ENCODE results near the gene MET. TPM values are rescaled to one million over a fixed set of nuclear protein-coding genes. Genes with fewer than 3 reads are reported as not detected.
"Not testable (repeated sequence)": the region's sequence is repeated elsewhere in the genome, so short reads cannot be mapped to it uniquely, and the experiment has no call there.

The MET gene
- total RNA-seq, 1 donor from 2014 or later: 23.3 TPM

DNA sequence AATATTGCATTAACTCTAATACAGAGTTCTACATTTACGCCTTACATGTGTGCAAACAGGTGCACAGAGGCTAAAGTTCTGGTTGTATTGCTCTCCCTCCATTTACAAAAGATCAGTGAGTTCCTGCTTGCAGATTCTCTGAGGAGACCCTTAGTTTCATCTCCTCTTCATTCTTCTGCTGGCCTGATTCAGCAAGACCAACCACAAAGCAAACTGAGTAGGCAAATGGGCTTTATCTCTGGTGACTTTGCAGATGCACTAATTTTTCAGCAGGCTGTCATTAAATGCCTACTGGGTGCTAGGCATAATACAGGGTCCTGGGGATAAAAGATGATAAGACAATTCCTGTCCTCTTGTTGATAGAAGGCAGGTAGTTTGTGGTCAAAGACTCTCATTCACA, 56.4 kb downstream of the MET start:
- DNase-seq: no peak

DNA sequence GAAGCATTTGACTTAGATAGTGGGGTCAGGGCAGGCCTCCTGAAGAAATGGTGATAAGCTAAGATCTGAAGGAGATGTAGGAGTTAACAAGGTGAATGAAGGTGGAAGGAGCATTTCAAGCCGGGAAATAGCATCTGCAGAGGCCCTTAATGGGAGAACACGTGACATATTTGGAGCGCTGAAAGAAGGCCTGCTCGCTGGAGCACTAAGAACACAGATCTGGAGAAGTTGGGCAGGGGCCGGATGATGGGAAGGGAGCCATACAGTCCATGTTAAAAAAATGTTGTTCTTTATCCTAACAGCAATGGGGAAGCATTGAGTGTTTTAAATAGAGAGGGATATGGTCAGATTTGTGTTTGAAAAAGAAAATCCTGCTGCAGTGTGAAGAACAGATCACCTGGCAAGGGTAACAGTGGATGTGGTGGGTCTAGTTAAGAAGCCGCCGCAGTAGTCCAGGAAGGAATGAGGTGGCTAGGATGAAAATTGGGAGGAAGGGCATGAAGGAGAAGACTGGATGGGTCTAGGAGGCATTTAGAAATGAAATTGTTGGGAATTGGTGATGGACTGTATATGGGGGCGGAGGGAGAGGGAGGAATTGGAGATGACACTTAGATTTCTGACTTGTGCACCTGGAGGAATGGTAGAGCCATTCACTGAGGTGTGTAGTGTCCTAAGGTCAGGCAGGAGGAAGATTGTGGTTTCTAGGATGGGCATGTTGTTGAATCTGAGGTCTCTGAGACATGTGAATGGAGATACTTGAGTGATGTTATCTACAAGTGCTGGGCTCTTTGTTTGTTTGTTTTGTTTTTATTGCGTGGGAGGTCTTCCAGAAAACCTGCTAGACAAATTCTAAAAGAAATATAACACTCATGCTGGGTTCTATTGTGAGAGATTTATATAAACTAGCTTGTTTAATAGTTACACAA, 58.4 kb downstream of the MET start:
- DNase-seq: no peak

DNA sequence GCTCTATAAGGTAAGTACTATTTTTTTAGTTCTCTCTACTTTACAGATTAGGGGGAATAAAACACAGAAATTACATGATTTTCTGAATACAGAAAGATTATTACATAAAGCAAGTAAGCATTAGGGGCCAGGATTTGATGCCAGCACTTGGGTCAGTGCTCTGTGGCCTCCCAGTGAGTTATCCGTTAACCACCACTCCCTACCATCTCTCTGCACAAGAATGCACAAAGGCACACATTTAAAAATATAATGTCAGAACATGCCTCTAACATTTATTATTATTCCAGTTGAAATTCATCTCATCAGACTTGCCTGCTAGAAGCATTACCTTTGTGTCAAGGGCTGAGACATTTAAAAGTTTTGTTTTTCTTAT, 59.0 kb downstream of the MET start:
- DNase-seq: no peak

DNA sequence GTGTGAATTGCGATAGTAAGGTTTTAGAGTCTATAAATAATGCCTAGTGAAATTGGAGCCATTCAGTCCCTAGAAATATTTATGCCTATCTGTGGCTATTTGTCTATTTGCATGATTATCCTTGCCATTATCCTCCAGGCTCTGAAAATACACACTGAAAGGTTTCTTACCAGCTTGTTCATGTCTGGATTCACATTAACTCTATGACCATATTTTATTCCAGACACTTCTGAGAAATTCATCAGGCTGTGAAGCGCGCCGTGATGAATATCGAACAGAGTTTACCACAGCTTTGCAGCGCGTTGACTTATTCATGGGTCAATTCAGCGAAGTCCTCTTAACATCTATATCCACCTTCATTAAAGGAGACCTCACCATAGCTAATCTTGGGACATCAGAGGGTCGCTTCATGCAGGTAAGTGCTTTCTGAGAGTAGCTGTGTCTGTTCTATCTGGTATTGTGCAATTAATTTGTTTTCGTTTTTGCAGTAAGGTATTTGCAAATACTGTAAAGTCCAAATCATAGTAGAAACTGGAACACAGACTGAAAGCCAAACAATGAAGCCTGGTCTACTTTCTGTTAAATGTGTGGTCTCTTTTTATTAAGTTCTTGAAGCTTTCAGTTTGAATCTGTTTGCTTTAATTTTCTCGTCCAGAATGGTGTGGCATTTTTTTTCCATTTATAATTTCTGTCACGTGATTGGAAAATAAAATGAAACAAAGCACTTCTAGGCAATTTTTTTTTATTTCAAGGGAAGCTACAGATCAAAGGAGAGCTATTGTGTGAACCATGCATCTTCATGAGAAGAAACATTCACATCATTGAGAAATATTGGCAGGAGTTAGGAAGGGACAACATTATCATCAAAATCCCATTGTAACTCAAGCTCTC, 59.7 kb downstream of the MET start:
- DNase-seq: no peak

DNA sequence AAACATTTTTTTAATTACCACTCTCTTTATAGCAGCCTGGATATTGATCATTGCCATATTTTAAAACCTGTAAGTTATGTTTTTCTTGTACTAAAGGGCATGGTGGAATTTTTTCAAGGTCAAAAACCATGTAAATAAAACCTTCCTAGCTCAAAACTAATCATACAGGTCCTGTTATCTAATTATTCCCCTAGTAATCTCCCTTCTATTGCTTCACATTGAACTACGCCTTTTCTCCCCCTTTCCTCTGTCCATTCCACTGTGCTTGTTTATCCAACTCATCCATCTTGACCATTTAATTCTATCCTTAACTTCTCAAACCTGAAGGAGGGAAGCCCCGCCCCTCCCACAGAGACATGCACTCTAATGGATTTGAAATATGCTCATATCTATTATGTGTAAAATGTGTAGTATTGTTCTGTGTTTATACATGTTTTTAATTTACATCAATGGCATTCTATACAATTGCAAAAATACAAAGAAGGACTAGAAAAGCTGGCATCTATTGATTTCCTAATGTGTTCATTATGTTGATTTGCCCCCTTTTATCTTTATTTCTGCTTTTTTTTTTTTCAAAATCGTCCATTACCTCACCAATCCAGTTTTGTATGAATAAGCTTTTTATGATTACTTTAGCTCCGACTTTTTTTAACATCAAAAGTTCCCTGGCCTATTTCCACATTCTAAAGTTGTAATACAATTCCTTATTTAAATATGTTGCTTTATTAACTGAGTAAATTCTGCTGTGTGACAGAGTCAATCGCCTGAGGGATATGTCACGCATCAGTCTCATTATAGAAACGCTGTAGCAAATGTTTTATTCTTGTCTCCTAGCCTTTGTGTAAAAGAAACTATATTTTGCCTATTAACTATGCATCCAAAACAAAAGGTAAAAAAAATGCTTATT, 61.0 kb downstream of the MET start:
- DNase-seq: no peak

DNA sequence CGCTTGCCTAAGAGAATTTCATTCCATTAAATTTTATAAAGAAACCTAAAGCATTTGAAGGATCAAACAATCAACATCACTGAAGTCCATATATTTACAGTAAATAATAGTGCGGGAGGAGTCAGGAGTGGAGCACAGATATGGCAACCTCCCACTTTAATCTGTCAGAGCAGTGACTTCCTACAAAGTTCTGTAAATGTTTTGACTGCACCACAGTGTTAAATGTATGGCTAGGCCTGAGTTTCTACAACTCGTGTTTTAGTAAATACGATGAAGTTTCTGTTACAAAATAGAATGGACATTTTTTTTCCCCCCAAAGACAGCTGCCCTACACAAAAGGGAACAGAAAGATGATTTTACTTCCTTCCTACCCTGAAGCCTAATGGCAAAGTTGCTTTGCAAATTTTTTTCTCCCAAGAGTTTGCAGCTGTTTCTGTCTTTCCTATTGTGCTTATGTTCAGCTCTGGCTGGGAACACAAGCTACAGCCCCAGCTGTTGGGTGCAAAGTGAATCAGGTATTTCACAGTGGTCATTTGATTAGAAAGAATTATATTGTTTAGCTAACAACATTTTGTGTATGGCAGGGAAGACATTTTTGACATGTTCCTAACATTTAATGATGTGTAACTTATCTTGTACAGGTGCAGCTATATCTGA, 62.1 kb downstream of the MET start:
- DNase-seq: peak; percentile 95

DNA sequence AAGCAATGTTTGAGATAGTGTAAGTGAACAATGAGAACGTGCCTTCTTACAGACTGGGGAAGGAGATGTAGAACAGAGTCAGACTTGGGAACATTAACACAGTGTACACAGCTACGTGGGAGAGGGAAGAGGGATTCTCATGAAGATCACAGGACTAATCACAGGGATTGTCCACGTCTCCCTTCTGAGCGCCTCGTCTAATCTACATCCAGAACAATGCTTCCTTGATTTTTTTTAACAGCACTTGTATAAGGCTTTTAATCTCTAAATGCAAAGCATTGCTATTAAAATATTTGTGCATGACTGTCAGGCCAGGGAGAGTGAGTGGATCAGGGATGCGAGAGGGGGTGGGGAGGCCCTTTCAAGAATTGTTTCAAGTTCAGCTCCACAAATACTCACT, 62.7 kb downstream of the MET start:
- DNase-seq: peak; percentile 55

DNA sequence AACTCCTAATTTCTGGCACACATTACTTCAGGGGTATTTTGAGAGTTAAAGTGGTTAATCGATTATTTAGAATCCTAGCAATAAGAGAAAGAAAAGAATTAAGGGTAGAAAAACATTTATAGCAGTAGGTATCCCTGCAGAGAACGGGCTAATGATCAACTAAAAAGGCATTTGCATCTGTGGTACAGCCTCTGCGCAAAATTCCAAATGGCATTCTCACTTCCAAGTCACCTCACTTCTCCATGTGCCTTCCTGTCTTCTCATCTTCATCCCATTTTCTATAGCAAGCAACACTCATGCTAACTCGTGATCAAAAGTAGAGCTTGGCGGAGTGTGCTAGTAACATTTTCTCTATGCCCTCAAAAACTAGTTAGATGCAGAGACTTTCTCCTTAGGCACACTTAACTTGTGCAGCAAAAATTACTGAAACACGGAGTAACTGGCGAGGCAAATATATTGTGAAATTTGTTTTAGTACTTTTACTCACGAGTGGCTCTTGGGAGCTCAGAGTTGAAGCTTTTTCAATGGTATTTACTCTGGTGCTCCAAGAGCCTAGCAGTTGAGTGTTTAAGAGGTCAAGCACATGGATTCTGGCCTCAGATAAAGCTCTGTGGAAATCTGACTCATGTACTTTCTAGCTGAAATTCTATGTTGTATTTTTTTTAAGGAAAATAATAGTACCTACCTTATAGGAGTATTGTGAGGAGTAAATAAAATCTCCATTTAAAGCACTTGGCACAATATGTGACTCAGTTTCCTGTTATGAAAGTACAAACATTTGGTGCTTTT, 65.1 kb downstream of the MET start:
- no peak for DNase-seq

DNA sequence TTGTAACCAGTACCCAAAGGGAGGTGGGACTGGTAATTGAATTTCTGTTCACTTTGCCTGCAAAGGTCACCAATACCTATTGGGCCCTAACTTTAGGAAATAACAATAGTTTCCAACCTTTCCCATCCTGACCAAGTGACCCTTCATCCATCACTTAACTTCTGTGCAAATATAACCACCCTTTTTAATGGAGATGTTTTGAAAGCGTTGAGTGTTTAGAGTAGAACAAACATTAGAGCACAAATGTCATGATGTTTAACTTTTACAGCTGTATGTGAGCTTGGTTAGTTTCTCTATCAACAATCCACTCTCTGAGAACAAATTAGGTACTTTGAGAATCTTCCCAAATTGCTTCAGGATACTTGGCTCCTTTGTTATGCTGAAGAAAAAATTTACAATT, 66.4 kb downstream of the MET start:
- no peak for DNase-seq

DNA sequence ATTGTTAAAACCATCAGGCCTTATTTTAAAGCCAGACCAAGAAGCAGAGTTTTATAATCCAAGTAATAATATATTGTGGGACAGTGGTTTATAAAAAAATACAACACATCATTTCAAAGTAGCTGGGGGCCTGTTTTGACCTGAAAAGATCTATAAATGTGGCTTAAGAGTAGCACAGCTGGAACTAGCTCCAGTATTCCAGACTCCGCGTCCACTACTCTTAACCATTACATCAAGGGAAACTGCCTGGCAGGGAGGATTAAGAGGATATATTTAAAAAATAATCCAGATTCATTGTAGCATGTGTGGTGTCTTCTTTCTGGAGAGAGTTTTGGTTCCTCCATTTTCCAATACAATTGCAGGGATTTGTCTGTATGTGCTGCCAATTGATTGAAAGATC, 67.3 kb downstream of the MET start:
- DNase-seq: no peak

DNA sequence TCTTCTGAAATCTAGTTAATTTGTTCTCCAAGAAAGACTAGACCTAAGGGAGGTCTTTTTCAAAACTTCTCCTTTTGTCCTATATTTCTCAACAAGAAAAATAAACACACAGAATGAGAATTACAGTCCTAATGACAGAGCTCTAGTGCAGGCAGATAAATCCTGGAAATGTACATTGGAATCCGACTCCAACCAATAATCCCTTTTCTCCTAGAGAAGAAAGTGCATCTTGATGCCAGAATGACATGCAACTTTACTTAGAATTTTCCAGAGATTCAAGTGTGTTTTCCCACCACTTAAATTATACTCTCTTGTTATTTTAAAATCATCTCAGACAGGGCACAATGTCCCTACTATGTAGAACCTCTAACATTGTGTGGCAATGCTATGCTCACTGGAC, 68.2 kb downstream of the MET start:
- DNase-seq: peak; percentile 74

DNA sequence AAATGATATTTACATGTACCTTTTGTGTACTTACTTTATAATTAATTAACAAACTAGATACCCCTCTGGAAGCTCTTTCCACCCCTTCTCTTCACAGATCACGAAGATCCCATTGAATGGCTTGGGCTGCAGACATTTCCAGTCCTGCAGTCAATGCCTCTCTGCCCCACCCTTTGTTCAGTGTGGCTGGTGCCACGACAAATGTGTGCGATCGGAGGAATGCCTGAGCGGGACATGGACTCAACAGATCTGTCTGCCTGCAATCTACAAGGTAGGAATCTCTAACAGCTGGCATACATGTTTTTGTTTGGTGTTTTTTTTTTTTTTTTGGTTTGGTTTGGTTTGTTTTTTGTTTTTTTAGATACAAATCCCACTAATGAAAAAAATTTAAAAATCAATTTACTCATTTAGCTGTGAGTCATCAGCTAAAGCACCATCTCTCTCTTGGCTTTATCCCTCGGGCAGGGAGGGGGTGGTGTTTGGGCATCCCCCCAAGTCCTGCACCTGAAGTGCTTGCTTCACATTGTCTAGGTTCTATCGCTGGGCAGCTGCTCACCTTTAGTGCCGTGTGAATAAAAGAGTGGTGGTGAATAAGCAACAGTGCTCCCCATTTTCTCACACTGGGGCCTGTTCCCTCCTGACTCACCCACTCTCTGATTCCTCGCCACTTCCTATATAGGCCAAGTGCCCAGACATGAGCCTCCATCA, 68.9 kb downstream of the MET start:
- DNase-seq: peak; percentile 68

DNA sequence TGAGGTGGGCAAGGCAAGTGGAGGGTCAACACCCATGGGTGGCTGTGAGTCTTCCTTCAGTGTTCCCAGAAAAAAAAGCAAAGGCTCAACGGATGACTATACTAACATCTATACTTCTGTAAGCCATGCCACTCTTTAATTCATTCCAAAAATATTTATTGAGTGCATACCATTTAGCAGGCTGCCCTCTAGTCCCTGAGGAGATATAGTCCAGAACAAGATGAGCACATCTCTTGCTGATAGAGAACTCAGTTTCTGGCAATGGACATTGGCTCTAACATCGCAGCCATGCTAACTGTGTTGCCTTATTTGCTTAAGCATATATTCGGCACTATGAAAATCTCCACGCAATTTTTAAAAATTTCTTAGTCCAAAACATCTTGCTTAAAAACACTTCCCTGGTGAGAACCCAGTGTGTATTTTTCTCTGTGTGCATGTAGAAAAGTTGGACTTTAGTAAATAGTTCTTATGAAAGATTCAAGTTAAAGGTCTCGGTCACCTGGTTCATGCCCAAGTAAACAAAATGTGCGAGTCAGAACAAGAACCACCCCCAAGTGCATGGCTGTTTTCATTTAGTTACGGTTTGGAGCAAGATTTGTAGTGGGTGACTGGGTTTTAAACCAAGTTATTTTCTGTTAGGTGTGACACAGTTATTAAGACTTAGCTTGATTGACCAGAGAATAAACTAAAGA, 69.8 kb downstream of the MET start:
- no peak for DNase-seq

DNA sequence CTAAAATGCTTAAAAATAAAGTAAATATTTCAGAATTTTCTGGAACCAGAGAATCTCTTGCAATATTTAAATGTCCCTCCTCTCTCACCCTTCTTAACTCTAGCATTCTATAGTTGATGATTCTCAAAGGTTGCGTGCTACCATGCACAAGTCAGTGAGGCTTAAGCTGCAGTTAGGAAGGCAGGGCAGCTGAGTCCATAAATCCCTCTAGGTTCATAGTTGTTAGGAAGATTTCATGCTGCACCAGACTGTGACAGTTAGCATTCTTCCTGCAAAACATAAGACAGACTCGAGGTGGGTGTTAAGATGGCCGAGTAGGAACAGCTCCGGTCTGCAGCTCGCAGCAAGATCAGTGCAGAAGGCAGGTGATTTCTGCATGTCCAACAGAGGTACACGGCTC, 70.6 kb downstream of the MET start:
- DNase-seq: peak; percentile 67

DNA sequence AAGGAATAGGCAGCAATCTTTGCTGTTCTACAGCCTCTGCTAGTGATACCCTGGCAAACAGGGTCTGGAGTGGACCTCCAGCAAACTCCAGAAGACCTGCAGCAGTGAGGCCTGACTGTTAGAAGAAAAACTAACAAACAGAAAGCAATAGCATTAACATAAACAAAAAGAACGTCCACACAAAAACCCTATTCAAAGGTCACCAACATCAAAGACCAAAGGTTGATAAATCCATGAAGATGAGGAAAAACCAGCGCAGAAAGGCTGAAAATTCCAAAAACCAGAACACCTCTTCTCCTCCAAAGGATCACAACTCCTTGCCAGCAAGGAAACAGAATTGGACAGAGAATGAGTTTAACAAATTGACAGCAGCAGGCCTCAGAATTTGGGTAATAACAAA, 71.8 kb downstream of the MET start:
- DNase-seq: not testable (repeated sequence)

DNA sequence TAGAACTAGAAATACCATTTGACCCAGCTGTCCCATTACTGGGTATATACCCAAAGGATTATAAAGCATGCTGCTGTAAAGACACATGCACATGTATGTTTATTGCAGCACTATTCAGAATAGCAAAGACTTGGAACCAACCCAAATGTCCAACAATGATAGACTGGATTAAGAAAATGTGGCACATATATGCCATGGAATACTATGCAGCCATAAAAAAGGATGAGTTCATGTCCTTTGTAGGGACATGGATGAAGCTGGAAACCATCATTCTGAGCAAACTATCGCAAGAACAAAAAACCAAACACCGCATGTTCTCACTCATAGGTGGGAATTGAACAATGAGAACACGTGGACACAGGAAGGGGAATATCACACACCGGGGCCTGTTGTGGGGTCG, 74.4 kb downstream of the MET start:
- not testable (repeated sequence) for DNase-seq

DNA sequence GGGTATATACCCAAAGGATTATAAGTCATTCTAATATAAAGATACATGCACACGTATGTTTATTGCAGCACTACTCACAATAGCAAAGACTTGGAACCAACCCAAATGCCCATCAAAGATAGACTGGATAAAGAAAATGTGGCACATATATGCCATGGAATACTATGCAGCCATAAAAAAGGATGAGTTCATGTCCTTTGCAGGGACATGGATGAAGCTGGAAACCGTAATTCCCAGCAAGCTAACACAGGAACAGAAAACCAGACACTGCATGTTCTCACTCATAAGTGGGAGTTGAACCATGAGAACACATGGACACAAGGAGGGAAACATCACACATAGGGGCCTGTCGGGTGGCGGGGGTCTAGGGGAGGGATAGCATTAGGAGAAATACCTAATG, 79.1 kb downstream of the MET start:
- DNase-seq: not testable (repeated sequence)

DNA sequence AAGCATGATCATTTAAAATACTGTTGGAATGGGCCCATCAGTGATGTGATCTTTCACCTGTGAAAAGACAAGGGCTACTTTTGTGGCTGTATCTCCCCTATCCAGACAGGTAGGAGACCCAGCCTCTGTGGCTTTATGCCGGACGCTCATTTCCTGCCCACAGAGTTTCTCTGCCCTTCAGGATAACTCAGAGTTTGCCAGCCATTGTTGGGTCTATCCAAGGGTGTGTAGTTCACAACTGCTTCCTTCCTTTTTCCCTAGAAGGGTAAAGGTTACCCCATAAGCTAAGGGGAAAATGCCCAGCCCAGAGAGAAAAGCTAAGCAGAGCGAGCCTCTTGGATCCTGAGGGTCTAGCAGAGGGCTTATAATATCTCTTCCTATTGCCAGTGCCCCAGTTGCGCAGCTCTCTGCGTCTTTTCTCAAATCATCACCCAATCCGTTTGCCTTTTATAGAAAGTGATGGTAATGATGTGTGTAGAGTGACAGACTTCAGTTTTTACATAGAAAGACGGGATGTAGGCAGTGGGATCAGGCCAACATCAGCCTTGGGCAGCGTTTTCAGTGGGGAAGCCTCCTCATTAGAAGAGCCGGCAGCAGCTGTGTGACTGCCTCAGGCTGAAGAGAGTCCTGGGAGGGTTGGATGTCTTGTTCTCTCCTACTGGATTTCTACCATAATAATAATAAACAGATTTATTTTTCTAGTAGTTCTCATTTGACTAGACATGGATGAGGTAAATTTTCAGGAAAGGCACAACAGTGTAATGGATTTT, 80.5 kb downstream of the MET start:
- peak; percentile 31 for DNase-seq

DNA sequence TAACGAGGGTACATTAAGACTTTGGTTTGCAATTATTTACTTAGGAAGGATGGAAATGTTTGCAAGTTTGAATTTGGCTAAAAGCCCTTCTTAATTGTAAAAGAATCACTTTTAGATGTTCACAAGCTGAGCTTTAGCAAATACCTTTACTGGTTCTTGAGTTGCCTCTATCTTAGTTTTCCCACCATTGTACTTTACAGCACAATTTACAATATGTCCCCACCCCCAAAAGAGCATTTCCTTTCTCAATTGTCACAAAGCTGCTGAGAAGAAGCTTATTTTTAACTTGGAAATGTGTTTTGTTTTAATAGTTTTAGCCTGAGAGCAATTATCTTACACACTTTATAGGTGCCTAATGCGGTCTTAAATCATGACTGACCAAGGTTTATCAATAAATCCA, 81.1 kb downstream of the MET start:
- DNase-seq: no peak

All from tongue (tissue), 2 donors.